A673 (cell line): Measurements from ENCODE around the gene PGBD5. TPM values are rescaled to one million over a fixed set of nuclear protein-coding genes. Genes with fewer than 3 reads are reported as not detected.
"Not testable (repeated sequence)": the region's sequence is repeated elsewhere in the genome, so short reads cannot be mapped to it uniquely, and the experiment has no call there.

Experiments
- BruUV-seq: library from RNA; stranded (reverse); fragments of 400-500 nt; replicated peaks from 2 replicates; lab custom pipeline; 2021; lab: Mats Ljungman, UMichigan
- CTCF ChIA-PET: fragments of 300-600 bp; sonication (Branson Sonifier 250); formaldehyde crosslinking; loops from one replicate; lab custom pipeline; 2022; ENCODE audit warnings: antibody characterized with exemption; lab: Charles Lee
- POLR2A ChIA-PET: fragments of 300-600 bp; sonication (Branson Sonifier 250); formaldehyde crosslinking; loops from one replicate; lab custom pipeline; 2022; ENCODE audit warnings: antibody characterized with exemption; ENCODE audit not compliant: low non-redundant PET; lab: Charles Lee
- DNase-seq: peaks from one replicate; pipeline ENCODE4 v3.0.0-alpha.2; 2015; ENCODE audit warnings: low spot score
- H3K27ac ChIP-seq: fragments of 200-600 bp; sonication (generic); 2 replicates; pipeline ENCODE4 v1.5.1; 2016; ENCODE audit warnings: mixed run types, low read depth, mild to moderate bottlenecking, mixed read lengths, antibody characterized with exemption, low read length; ENCODE audit not compliant: poor library complexity, severe bottlenecking
- H3K27me3 ChIP-seq: fragments of 200-600 bp; sonication (generic); replicated peaks from 2 replicates; pipeline ENCODE4 v1.6.1; 2017; ENCODE audit warnings: mixed run types, low read depth, mild to moderate bottlenecking, mixed read lengths, antibody characterized with exemption, low read length; ENCODE audit not compliant: insufficient read depth, poor library complexity
- H3K36me3 ChIP-seq: fragments of 200-600 bp; sonication (generic); 2 replicates; pipeline ENCODE4 v1.6.1; 2016; ENCODE audit warnings: mixed run types, mild to moderate bottlenecking, mixed read lengths, antibody characterized with exemption, low read length; ENCODE audit not compliant: insufficient read depth, poor library complexity, severe bottlenecking
- H3K4me1 ChIP-seq: fragments of 200-600 bp; sonication (generic); 2 replicates; pipeline ENCODE4 v1.6.1; 2017; ENCODE audit warnings: mixed run types, mild to moderate bottlenecking, mixed read lengths, antibody characterized with exemption, low read length; ENCODE audit not compliant: insufficient read depth, poor library complexity, severe bottlenecking
- H3K4me3 ChIP-seq: fragments of 200-600 bp; sonication (generic); 2 replicates; pipeline ENCODE4 v1.5.1; 2016; ENCODE audit warnings: low read depth, mixed run types, mild to moderate bottlenecking, mixed read lengths, low read length; ENCODE audit not compliant: poor library complexity, severe bottlenecking
- H3K9me3 ChIP-seq: fragments of 200-600 bp; sonication (generic); 2 replicates; pipeline ENCODE4 v1.6.1; 2016; ENCODE audit warnings: mixed run types, low read depth, mild to moderate bottlenecking, mixed read lengths, antibody characterized with exemption, low read length; ENCODE audit not compliant: poor library complexity, severe bottlenecking
- EZH2 ChIP-seq: fragments of 200-600 bp; sonication (generic); IDR thresholded peaks from 2 replicates; pipeline ENCODE4 v1.6.1; 2017; ENCODE audit warnings: borderline replicate concordance, low read depth, mild to moderate bottlenecking, mixed read lengths, antibody characterized with exemption, low read length; ENCODE audit not compliant: poor library complexity, severe bottlenecking
- intact Hi-C: fragments of 100-400 bp; cut with micrococcal nuclease; formaldehyde crosslinking; loops from one replicate; pipeline ENCODE4 v1.10.0; 2022; ENCODE audit not compliant: unreplicated experiment
- total RNA-seq: library from RNA; stranded (reverse); gene quantifications from 2 replicates; pipeline ENCODE4 v1.2.3, GENCODE V29; 2021
- TF ChIP-seq, protein P1 (sequence below): fragments of 300-800, 200-600 bp; sonication (generic); conservative IDR thresholded peaks from 2 replicates; pipeline ENCODE4 v1.5.1; 2017; ENCODE audit warnings: low read depth, mild to moderate bottlenecking, antibody characterized with exemption, low read length, moderate library complexity, mixed read lengths

The PGBD5 gene
- total RNA-seq, 1 experiment from 2014 or later: 0.52 TPM

DNA sequence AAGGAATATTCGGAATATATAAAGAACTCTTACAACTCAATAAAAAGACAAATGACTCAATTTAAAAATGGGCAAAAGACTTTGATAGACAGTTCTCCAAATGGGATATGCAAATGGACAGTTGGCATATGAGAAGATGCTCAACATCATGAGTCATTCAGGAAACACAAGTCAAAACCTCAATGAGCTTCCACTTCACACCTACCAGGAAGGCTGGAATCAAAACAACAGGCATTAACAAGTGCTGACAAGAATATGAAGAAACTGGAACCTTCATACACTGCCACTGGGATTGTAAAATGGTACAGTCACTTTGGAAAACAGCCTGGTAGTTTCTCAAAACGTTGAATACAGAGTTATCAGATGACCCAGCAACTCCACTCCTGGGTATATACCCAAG, 17.2 kb downstream of the PGBD5 start:
- H3K27me3 ChIP-seq: peaks cover 22% of the 10 kb centered on the region
- BruUV-seq: no TSS peak
- no peak for DNase-seq
- no peak overlapping the region for H3K4me3 ChIP-seq
- CTCF ChIA-PET: interaction anchor here (0.7 kb wide), 1 partner anchor 172 kb away, joined by 3 read pairs; no protein-coding TSS in a partner anchor
- POLR2A ChIA-PET: no interaction called here
- TF ChIP-seq, protein P1, sequence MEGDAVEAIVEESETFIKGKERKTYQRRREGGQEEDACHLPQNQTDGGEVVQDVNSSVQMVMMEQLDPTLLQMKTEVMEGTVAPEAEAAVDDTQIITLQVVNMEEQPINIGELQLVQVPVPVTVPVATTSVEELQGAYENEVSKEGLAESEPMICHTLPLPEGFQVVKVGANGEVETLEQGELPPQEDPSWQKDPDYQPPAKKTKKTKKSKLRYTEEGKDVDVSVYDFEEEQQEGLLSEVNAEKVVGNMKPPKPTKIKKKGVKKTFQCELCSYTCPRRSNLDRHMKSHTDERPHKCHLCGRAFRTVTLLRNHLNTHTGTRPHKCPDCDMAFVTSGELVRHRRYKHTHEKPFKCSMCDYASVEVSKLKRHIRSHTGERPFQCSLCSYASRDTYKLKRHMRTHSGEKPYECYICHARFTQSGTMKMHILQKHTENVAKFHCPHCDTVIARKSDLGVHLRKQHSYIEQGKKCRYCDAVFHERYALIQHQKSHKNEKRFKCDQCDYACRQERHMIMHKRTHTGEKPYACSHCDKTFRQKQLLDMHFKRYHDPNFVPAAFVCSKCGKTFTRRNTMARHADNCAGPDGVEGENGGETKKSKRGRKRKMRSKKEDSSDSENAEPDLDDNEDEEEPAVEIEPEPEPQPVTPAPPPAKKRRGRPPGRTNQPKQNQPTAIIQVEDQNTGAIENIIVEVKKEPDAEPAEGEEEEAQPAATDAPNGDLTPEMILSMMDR: no peak
- TF ChIP-seq EZH2: no peak
- H3K36me3 ChIP-seq: no peaks in the 10 kb centered on the region
- H3K9me3 ChIP-seq: no peaks in the 10 kb centered on the region
- H3K27ac ChIP-seq: no peak overlapping the region
- H3K4me1 ChIP-seq: no peaks in the 10 kb centered on the region
- intact Hi-C loops: no loop called here

DNA sequence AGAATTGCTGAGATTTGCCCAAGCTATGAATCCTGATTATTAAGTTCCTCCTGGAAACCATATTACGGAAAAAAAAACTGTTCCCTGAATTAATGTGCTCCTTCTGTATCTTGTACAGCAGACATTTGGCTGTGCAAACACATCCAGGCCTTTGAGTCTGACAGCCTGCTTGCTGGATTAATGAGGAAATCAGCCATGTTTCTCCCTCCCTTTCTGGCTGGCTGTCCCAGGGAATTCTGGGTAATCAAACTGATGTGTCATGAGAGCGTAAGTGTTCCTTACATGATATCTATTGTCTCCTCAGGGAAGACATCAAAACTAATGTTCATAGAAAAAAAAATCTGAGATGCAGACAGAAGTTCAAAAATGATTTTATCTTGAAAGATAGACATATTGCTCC, 18.8 kb downstream of the PGBD5 start:
- intact Hi-C loops: no loop called here
- ChIA-PET POLR2A (no interaction called here), CTCF (no interaction called here)
- H3K27me3 ChIP-seq: peaks cover 22% of the 10 kb centered on the region
- TF ChIP-seq, protein P1: no peak
- no peak for TF ChIP-seq EZH2
- no peaks in the 10 kb centered on the region for H3K9me3 ChIP-seq
- DNase-seq: no peak
- H3K27ac ChIP-seq: no peak overlapping the region
- BruUV-seq: no TSS peak
- no peak overlapping the region for H3K4me3 ChIP-seq
- H3K36me3 ChIP-seq: no peaks in the 10 kb centered on the region
- H3K4me1 ChIP-seq: no peaks in the 10 kb centered on the region

DNA sequence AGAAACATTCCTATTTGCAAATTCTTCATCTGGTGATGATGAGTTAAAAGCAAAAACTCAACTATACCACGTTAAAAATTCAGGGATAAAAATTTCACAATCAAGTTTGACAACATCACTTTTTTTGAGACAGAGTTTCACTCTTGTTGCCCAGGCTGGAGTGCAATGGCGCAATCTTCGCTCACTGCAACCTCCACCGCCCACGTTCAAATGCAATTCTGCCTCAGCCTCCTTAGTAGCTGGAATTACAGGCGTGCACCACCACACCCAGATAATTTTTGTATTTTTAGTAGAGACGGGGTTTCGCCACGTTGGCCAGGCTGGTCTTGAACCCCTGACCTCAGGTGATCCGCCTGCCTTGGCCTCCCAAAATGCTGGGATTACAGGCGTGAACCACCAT, 19.4 kb downstream of the PGBD5 start:
- DNase-seq, POLR2A ChIA-PET, H3K27ac ChIP-seq, CTCF ChIA-PET, H3K4me3 ChIP-seq, H3K4me1 ChIP-seq, H3K9me3 ChIP-seq, H3K36me3 ChIP-seq, intact Hi-C loops, BruUV-seq: not testable (repeated sequence)
- peaks cover 22% of the 10 kb centered on the region for H3K27me3 ChIP-seq

DNA sequence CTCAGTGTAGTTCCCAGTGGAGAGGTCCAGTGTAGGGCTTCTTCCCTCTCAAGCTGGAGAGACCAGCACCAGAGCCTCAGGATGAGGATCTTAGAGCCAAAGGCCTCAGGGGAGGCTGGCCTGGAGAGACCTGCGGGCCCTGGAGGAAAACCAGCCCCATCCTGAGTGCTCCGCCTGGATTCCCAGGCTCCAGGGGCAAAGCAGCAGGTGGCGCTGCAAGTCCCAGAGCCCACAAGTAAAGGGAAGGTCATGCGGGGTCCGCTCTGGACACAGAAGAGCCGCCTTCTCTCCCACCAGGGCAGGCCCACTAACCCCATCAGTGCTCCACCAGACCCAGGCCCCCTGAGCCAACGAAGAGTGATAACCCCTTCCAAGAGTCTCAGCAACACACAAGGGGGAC, 22.7 kb downstream of the PGBD5 start:
- TF ChIP-seq EZH2: no peak
- TF ChIP-seq, protein P1: 0 out of 2 replicates have a peak, but pooled peaks have one; percentile 21
- no peaks in the 10 kb centered on the region for H3K27me3 ChIP-seq
- BruUV-seq: no TSS peak
- H3K36me3 ChIP-seq: no peaks in the 10 kb centered on the region
- POLR2A ChIA-PET: no interaction called here
- no peak for DNase-seq
- CTCF ChIA-PET: no interaction called here
- H3K9me3 ChIP-seq: no peaks in the 10 kb centered on the region
- intact Hi-C loops: no loop called here
- H3K4me3 ChIP-seq: no peak overlapping the region
- no peaks in the 10 kb centered on the region for H3K4me1 ChIP-seq
- H3K27ac ChIP-seq: no peak overlapping the region
